Esophagus squamous epithelium (tissue), 5 donors: Measurements from ENCODE around the gene CPED1. TPM values are rescaled to one million over a fixed set of nuclear protein-coding genes. Genes with fewer than 3 reads are reported as not detected.

Experiments
- DNase-seq: peaks from one replicate; lab custom pipeline; 2025; lab: John Stamatoyannopoulos, UW
- H3K27ac ChIP-seq, 4 donors: fragments of 200-600 bp; sonication (generic); one replicate each; pipeline ENCODE4 v1.5.1; 2016 to 2019; ENCODE audit warnings: mild to moderate bottlenecking in 1 of 4
- H3K27me3 ChIP-seq, 4 donors: fragments of 200-600 bp; sonication (generic); 1 replicate in 3 of 4; 2 replicates in 1 of 4; pipeline versions ENCODE4 v1.5.1 to v1.6.0; 2017 to 2021; ENCODE audit warnings: antibody characterized with exemption in 1 of 4
- H3K36me3 ChIP-seq, 3 donors: fragments of 200-600 bp; sonication (generic); one replicate each; pipeline ENCODE4 v1.5.1; 2016 to 2019
- H3K4me1 ChIP-seq, 3 donors: fragments of 200-600 bp; sonication (generic); one replicate each; pipeline ENCODE4 v1.5.1; 2017 to 2019
- H3K4me3 ChIP-seq, 4 donors: fragments of 200-600 bp; sonication (generic); 1 replicate in 3 of 4; 2 replicates in 1 of 4; pipeline ENCODE4 v1.5.1; 2016 to 2019; ENCODE audit warnings: mild to moderate bottlenecking in 2 of 4, moderate library complexity in 1 of 4
- H3K9me3 ChIP-seq, 3 donors: fragments of 200-600 bp; sonication (generic); one replicate each; pipeline ENCODE4 v1.5.1; 2016 to 2019
- POLR2A ChIP-seq, 4 donors: fragments of 450-650 bp; IDR thresholded peaks; one replicate each; pipeline ENCODE4 v1.6.1; 2017; ENCODE audit warnings: antibody characterized with exemption in 4 of 4, mild to moderate bottlenecking in 4 of 4, moderate library complexity in 3 of 4
- WGBS, 2 donors: methylation state at CpG; one replicate each; pipeline ENCODE4 v1.1.5; 2018; 5-methylcytosine and 5-hydroxymethylcytosine counted together
- intact Hi-C: fragments of 100-400 bp; cut with DNase I; formaldehyde crosslinking; loops from one replicate; pipeline ENCODE4 v1.15.0; 2022
- total RNA-seq, 4 donors: library from RNA; depleted of rRNA; stranded (reverse); fragments of >200 nt; gene quantifications; one replicate each; pipeline ENCODE4 v1.1.0, GENCODE V29; 2016
- TF ChIP-seq, protein P1 (sequence below), 6 experiments: fragments of 450-650 bp in 4 of 6; fragments of 200-600 bp in 2 of 6; sonication (generic) in 2 of 6; IDR thresholded peaks; one replicate each; pipeline ENCODE4 v1.5.1; 2016 to 2019; ENCODE audit warnings: antibody characterized with exemption in 6 of 6, mild to moderate bottlenecking in 4 of 6, moderate library complexity in 4 of 6
- donor health status: DM: yes; HTN: yes; CAD: no.

The CPED1 gene
- total RNA-seq, 4 donors from 2014 or later = 0.61 to 6.3 (median 2.3) TPM

DNA sequence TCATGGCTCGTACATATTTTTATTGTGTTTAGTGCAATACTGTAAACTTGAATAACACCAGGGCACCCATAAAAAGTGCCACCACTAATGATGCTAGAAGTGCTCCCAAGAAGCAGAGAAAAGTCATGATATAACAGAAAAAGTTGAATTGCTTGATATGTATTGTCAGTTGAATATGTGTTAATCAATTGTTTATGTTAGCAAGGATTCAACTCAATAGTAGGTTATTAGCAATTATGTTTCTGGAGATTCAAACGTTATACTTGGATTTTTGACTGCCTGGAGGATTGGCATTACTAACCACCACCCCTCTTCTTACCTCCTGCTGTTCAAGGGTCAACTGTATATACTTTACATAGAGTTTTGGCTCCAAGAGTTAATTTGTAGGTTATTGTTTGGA is 168.3 kb downstream of the CPED1 start:
- WGBS, 2 donors = 49 to 69% methylated on average over 2 of the region's 2 CpGs
- Histone ChIP-seq H3K4me3 (no peak overlapping the region), H3K4me1 (no peaks in the 10 kb centered on the region), H3K36me3 (no peaks in the 10 kb centered on the region), H3K9me3 (no peaks in the 10 kb centered on the region), H3K27me3 (no peaks in the 10 kb centered on the region), H3K27ac (no peak overlapping the region)
- DNase-seq = no peak
- intact Hi-C loops = no loop called here
- TF ChIP-seq POLR2A (IDR thresholded peaks at IDR 0.05) = no peak
- TF ChIP-seq, protein P1, sequence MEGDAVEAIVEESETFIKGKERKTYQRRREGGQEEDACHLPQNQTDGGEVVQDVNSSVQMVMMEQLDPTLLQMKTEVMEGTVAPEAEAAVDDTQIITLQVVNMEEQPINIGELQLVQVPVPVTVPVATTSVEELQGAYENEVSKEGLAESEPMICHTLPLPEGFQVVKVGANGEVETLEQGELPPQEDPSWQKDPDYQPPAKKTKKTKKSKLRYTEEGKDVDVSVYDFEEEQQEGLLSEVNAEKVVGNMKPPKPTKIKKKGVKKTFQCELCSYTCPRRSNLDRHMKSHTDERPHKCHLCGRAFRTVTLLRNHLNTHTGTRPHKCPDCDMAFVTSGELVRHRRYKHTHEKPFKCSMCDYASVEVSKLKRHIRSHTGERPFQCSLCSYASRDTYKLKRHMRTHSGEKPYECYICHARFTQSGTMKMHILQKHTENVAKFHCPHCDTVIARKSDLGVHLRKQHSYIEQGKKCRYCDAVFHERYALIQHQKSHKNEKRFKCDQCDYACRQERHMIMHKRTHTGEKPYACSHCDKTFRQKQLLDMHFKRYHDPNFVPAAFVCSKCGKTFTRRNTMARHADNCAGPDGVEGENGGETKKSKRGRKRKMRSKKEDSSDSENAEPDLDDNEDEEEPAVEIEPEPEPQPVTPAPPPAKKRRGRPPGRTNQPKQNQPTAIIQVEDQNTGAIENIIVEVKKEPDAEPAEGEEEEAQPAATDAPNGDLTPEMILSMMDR (IDR thresholded peaks at IDR 0.05) = no peak

DNA sequence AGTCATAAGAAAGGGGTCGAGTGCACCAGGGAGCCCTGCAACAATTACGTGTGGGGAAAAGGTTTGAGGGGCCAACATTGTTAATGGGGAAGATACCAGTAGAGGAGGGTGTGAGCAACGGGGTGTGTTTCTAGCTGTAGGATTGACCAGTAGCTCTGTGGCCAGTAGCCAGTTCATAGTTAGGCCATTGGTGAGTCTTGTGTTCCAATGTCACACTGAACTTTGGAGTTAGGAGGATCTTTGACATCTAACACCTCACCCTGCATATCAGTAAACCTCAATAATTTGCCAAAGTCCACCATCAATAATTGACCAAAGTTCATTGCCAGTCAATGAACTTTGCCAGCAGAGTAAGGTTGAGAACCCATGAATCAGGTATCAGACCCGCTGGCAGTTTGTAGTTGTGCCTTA is 168.8 kb downstream of the CPED1 start:
- no peaks in the 10 kb centered on the region for H3K9me3 ChIP-seq
- TF ChIP-seq, protein P1 (IDR thresholded peaks at IDR 0.05) = no peak
- TF ChIP-seq POLR2A (IDR thresholded peaks at IDR 0.05) = no peak
- H3K36me3 ChIP-seq = no peaks in the 10 kb centered on the region
- H3K4me1 ChIP-seq = no peaks in the 10 kb centered on the region
- no peak overlapping the region for H3K27ac ChIP-seq
- DNase-seq = no peak
- no peaks in the 10 kb centered on the region for H3K27me3 ChIP-seq
- intact Hi-C loops = no loop called here
- H3K4me3 ChIP-seq = no peak overlapping the region
- WGBS, 2 donors = 64 to 68% methylated on average over 4 of the region's 4 CpGs

DNA sequence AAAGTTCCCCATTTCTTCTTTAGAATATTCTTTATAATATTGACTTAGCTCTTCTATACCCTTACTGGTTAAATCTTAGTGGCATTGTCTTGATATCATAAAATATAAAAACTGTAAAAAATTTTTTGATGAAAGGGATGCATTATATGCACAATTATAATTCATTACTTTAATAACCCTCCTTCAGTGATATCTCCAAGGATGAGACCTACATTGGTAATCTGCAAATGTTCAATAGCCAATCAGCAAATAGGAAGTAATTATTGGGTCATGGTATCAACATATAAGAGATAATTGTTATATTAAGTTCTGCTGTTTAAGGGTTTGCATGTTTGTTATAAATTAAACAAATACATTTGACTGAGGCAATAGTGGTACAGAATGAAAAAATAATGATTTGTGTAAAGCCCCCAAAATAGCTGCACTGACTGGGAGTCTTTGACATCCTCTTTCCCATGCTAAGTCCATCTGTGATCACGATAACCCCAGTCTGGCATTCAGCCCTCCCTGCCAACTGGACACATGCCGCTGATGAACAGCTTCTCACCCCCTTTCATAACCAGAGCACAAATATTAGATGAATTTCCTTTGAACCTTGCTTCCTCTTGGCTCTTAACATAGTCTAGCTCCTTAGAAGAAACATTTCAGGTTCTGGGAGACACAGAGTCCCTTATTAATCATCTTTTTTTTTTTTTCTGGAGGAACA is 169.5 kb downstream of the CPED1 start:
- no peak for DNase-seq
- intact Hi-C loops = no loop called here
- H3K4me3 ChIP-seq = no peak overlapping the region
- H3K36me3 ChIP-seq = no peaks in the 10 kb centered on the region
- 79 to 81% methylated on average over 2 of the region's 2 CpGs for WGBS, 2 donors
- no peaks in the 10 kb centered on the region for H3K27me3 ChIP-seq
- H3K27ac ChIP-seq = no peak overlapping the region
- no peaks in the 10 kb centered on the region for H3K9me3 ChIP-seq
- TF ChIP-seq POLR2A (IDR thresholded peaks at IDR 0.05) = no peak
- TF ChIP-seq, protein P1 (IDR thresholded peaks at IDR 0.05) = no peak
- H3K4me1 ChIP-seq = no peaks in the 10 kb centered on the region

- Histone ChIP-seq H3K9me3 (no peaks in the 10 kb centered on the region), H3K36me3 (no peaks in the 10 kb centered on the region), H3K27ac (no peak overlapping the region), H3K4me1 (no peaks in the 10 kb centered on the region), H3K4me3 (no peak overlapping the region), H3K27me3 (no peaks in the 10 kb centered on the region)
- no peak for DNase-seq
- TF ChIP-seq, protein P1 (IDR thresholded peaks at IDR 0.05) = no peak
- TF ChIP-seq POLR2A (IDR thresholded peaks at IDR 0.05) = no peak
- intact Hi-C loops = no loop called here
- WGBS, 2 donors = 64 to 76% methylated on average over 3 of the region's 3 CpGs
Observed at GRCh38 chr7:121158665-121159064, 170.2 kb downstream of the CPED1 start.

DNA sequence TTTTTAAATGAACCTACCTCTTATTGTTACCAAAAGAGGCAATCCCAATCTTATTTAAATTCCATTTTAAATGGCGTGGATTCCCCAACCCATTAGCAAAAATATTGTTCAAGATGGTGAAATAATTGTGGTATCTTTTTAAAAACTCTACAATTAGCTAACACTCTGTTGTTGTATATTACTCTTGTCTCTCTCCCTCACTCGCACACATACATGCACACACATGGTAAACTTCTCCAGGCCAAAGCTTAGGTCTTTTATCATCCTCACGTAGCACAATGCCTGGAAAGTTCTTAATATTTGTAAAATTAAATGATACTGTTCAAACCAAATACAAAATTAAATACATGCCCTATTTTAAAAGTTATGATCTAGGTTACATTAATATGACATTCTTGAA is 171.0 kb downstream of the CPED1 start:
- H3K27ac ChIP-seq = no peak overlapping the region
- intact Hi-C loops = no loop called here
- H3K9me3 ChIP-seq = no peaks in the 10 kb centered on the region
- no peaks in the 10 kb centered on the region for H3K4me1 ChIP-seq
- H3K4me3 ChIP-seq = no peak overlapping the region
- WGBS, 2 donors = 61 to 72% methylated on average over 3 of the region's 3 CpGs
- no peaks in the 10 kb centered on the region for H3K27me3 ChIP-seq
- H3K36me3 ChIP-seq = no peaks in the 10 kb centered on the region
- TF ChIP-seq, protein P1 (IDR thresholded peaks at IDR 0.05) = no peak
- TF ChIP-seq POLR2A (IDR thresholded peaks at IDR 0.05) = no peak
- DNase-seq = no peak
